GM06990 (cell line): ENCODE measurements around the gene BMPR2.

Source experiments
- DNase-seq: peaks from one replicate; pipeline ENCODE4 v3.0.0-alpha.2; 2011; ENCODE audit not compliant: insufficient read length; ENCODE audit errors: extremely low read depth
- H3K27me3 ChIP-seq: replicated peaks from 2 replicates; pipeline ENCODE4 v1.6.0; 2011; ENCODE audit warnings: low read length; ENCODE audit not compliant: control insufficient read depth, insufficient read depth
- H3K36me3 ChIP-seq: 2 replicates; pipeline ENCODE4 v1.5.1; 2011; ENCODE audit warnings: low read length; ENCODE audit not compliant: control insufficient read depth, insufficient read depth
- H3K4me3 ChIP-seq: replicated peaks from 2 replicates; pipeline ENCODE4 v1.5.1; 2011; ENCODE audit warnings: low read depth, mild to moderate bottlenecking, control low read depth, low read length
- TF ChIP-seq, protein P1 (sequence below): IDR thresholded peaks from 2 replicates; pipeline ENCODE4 v1.5.1; 2011; ENCODE audit warnings: low read length, control low read depth, mild to moderate bottlenecking, inconsistent platforms; ENCODE audit not compliant: insufficient read depth, poor library complexity, severe bottlenecking

The BMPR2 gene

DNA sequence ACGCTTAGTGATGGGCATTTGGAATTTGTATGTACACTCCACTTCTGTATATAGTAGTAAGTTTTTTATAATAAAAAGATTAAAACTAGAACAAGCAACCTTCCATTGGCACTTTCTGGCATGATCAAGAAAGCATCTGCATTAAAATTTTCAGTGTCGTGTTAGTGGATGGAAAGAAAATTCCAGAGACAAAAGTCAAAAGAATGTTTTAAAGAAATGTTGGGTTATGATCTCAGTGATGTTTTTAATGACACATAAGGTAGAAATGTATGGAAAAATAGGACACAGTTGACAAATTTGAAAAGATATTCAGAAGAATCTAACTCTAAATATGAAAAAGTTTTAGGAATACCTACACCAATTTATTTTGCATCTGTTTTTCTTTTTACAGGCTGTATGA lies 132.6 kb downstream of the BMPR2 start:
- H3K36me3 ChIP-seq, result no peaks in the 10 kb centered on the region
- H3K4me3 ChIP-seq, result no peak overlapping the region
- DNase-seq, result no peak
- no peaks in the 10 kb centered on the region for H3K27me3 ChIP-seq
- TF ChIP-seq, protein P1, sequence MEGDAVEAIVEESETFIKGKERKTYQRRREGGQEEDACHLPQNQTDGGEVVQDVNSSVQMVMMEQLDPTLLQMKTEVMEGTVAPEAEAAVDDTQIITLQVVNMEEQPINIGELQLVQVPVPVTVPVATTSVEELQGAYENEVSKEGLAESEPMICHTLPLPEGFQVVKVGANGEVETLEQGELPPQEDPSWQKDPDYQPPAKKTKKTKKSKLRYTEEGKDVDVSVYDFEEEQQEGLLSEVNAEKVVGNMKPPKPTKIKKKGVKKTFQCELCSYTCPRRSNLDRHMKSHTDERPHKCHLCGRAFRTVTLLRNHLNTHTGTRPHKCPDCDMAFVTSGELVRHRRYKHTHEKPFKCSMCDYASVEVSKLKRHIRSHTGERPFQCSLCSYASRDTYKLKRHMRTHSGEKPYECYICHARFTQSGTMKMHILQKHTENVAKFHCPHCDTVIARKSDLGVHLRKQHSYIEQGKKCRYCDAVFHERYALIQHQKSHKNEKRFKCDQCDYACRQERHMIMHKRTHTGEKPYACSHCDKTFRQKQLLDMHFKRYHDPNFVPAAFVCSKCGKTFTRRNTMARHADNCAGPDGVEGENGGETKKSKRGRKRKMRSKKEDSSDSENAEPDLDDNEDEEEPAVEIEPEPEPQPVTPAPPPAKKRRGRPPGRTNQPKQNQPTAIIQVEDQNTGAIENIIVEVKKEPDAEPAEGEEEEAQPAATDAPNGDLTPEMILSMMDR, result no peak

DNA sequence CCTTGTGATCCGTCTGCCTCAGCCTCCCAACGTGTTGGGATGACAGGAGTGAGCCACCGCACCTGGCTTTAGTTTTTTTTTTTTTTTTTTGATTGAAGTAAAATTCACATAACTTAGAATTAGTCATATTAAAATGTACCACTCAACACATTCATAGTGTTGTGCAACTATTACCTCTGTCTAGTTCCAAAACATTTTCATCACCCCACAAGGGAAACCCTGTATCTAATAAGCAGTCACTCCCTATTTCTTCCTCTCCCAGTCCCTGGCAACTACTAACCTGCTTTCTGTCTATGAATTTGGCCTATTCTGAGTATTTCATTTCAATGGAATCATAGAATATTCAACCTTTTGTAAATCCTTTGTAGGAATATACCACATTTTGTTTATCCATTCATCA lies 134.8 kb downstream of the BMPR2 start:
- TF ChIP-seq, protein P1, result no peak
- H3K27me3 ChIP-seq, result no peaks in the 10 kb centered on the region
- DNase-seq, result no peak
- no peak overlapping the region for H3K4me3 ChIP-seq
- H3K36me3 ChIP-seq, result no peaks in the 10 kb centered on the region

DNA sequence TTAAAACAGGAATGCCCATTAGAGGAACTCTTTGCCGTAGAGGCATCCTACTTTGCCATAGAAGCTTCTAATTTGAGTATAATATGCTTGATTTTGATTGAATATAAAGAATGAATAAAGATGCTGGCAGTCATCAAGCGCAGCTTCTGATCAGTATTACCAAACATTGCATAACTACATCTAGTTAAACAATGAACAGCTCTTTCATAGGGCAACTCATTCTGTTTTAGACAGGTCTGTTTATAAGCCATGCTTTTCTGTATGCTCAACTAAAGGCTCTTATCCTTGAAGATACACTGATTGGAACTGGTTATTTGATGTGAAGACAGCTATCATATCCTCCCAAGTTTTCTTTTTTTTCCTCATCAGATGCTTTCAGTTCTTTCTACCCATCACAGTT lies 136.0 kb downstream of the BMPR2 start:
- TF ChIP-seq, protein P1, result no peak
- Histone ChIP-seq H3K4me3 (no peak overlapping the region), H3K36me3 (no peaks in the 10 kb centered on the region), H3K27me3 (no peaks in the 10 kb centered on the region)
- DNase-seq, result no peak

DNA sequence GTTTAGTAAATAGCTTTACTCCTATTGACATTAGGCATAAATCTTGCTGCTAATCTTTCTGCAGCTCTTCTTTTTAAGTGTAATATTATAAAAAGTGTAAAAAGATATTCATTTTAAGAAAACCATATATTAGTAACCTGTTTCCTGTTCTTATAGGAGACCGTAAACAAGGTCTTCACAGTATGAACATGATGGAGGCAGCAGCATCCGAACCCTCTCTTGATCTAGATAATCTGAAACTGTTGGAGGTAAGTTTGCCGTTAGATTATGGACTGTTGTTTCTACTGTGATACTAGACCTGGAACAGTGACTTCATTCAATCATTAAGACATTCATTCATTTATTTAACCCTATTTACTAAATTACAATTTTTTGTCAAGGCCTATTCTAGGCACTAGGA lies 138.6 kb downstream of the BMPR2 start:
- no peak overlapping the region for H3K4me3 ChIP-seq
- TF ChIP-seq, protein P1, result no peak
- 0 out of 2 replicates have a peak, but pooled peaks cover 1% of the 10 kb centered on the region for H3K36me3 ChIP-seq
- H3K27me3 ChIP-seq, result no peaks in the 10 kb centered on the region
- DNase-seq, result no peak

DNA sequence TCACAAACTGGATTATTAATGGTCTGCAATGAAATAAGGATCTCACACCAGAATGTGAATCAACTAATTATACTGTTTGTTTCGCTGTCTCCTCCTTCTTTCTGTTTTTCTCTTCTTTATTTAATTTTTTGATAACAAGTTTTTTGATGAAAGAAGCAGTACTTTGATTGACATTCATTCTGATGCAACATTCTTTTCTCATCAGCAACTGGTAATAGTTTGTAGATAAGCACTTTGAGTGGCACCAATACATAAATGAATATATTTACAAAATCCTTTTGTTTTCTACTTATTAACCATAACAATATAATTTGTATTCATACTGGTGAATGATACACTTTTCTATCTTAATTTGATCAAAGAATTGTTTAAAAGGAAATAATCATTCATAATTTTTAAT lies 143.3 kb downstream of the BMPR2 start:
- peaks cover 3% of the 10 kb centered on the region; the same call in 1 of the 2 replicates for H3K36me3 ChIP-seq
- no peak overlapping the region for H3K4me3 ChIP-seq
- no peak for DNase-seq
- H3K27me3 ChIP-seq, result no peaks in the 10 kb centered on the region
- TF ChIP-seq, protein P1, result no peak

- Histone ChIP-seq H3K27me3 (no peaks in the 10 kb centered on the region), H3K4me3 (no peak overlapping the region), H3K36me3 (peaks cover 3% of the 10 kb centered on the region; the same call in 1 of the 2 replicates)
- no peak for DNase-seq
- TF ChIP-seq, protein P1, result no peak
Observed at GRCh38 chr2:202521470-202521869, 145.3 kb downstream of the BMPR2 start.
